NCI-H2107 treated with DMSO at 0.1 percent for 48 hours (cell line): ENCODE measurements around the gene WWTR1.

Experiments
- DNase-seq: peaks from one replicate; lab custom pipeline; 2025; ENCODE audit not compliant: unreplicated experiment; lab: John Stamatoyannopoulos, UW

WWTR1 gene

GRCh38 chr3:149655826-149656574, 1.8 kb downstream of the WWTR1 start:
- DNase-seq, result no peak

DNA sequence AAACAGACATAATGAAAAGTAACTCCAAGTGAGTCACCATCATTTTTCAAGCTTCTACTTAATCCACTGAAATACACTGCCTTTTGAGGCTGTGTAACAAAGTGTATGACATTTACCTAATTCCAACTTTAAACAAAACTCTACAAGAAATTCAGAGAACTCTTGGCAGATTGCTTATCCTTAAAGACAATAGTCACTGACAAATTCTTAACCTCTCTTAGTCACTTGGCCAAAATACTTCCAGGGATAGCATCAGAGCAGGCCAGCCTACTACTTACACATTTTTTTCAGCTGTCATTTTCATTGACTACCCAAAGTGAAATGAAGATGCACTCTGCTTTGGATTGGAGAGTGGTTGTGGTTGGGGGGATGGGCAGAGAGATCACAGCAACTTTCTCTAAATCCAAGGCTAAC, 3.6 kb downstream of the WWTR1 start:
- no peak for DNase-seq

DNA sequence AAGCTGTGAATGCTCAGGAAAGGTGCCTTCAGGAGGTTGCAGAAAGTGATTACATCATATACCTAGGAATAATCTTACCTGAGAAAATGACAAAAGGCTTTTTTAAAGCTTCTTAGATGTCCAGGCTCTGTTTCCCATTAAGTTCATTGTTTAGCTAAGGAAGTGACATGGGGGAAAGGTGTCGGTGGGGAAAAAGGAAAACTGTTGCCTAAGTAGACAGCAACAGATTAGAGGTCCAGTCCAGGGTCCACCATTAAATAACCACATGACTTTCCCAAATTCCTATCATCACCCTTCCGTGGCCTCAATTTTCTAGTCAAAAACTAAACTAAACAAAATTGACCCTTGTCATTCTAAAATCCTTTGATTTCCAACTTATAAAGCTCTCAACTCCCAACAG, 4.3 kb downstream of the WWTR1 start:
- no peak for DNase-seq

DNA sequence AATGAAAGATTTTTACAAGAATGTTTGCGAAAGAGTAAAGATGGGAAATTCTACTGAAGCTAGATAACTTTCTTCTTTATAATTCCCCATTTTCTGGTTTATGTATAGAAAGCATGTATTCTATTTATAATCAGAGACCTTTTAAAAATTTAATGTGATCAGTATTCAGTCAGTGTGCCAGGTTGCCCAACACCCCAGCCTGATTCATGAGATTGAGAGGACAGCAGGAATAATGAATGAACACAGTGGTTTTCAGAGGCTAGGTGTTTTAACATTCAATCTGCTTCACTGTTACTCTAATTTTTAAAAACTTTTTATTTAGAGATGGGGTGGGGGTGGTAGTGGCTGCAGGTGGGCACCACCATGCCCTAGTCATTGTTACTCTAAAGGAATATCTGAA, 4.7 kb downstream of the WWTR1 start:
- DNase-seq, result no peak

DNA sequence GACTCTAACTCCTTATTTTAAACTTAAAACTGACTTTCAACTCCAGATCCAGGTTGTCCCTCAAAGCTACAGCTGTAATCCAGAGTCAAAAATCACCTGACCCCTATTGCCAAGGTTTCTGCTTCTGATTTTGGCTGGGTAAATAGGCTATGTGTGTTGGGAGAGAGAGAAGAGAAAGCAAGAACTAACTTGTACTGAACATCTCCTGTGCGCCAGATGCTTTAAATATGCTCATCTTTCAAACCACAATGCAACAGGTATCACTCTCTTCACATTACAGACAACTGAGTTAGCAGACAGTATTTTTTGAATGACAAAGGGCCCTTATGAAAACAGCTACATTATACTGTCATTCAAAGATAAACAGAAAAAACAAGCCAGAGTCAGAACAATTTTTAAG, 7.0 kb downstream of the WWTR1 start:
- DNase-seq, result no peak

DNA sequence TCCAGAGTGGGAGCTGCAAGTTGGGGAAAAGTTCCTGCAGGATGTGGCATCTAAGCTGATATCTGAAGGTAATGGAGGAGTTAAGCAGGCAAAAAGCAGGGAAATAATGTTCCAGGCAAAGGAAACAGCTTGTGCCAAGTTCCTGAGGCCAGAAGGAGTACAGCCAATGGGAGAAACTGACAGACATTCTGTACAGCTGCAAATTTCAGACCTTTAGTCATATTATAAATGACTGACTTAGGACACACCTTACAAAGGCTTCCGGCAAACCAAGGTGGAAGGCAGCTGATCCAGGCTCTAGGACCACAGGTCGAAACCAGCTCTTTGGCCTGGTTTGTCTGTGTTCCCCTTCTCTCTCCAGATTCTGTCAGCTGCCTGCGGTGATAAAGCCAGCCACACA, 9.3 kb downstream of the WWTR1 start:
- DNase-seq, result no peak

DNA sequence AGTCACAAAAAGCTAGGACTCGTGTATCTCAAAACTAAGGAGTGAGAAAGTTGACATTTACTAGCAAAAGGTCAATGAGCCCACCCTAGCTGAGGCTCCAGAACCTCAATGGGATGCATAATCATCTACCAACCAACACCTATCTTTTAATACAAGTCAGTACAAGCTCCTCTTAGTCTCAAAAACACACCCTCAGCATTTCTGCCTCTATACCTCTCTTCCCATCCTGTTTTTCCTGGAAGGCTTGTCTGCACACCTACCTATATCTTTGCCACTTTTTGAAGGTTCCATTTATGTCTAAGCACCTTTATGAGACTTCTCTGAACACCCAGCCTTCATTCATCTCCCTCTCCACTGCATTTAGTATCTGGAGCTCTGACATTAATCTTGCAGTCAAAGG, 10.0 kb downstream of the WWTR1 start:
- no peak for DNase-seq

DNA sequence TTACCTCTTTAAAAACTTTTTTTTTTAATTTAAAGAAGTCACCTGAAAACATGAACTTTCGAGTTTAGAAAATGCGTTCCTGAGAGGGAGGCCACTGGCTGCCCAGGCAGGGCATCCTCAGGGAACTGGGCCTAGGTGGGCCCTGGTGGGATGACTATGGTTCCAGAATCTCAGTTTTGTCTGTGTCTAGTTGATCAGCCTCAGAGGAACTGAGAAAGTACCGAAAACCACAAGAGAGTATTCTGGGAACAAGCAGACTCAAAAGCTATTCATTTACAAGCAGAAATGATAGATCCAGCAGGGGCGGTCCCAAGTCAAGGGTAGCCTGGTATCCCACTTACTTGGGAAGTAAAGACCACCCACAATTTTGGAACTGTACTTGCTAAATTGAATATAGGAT, 10.5 kb downstream of the WWTR1 start:
- DNase-seq, result no peak

GRCh38 chr3:149646181-149646766, 11.6 kb downstream of the WWTR1 start:
- no peak for DNase-seq

GRCh38 chr3:149643963-149644362, 13.9 kb downstream of the WWTR1 start:
- no peak for DNase-seq

DNA sequence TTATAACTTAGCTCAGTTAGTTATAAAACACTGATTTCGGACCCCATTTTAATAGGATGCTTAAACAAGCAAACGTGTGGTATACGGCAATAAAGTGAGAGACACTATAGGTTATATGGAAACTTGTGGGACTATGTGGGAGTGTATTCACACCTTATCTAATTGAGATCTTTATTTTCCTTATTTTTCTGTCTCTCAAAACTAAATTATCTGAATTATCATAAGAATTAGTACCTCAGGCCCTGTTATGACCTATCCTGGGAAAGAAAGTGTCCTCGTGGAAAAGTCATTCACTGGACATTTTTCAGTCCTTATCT, 14.4 kb downstream of the WWTR1 start:
- DNase-seq, result no peak

- DNase-seq, result no peak
These were observed 16.7 kb downstream of the WWTR1 start for GRCh38 chr3:149640976-149641728.

GRCh38 chr3:149639093-149639486, 18.7 kb downstream of the WWTR1 start:
- no peak for DNase-seq

DNA sequence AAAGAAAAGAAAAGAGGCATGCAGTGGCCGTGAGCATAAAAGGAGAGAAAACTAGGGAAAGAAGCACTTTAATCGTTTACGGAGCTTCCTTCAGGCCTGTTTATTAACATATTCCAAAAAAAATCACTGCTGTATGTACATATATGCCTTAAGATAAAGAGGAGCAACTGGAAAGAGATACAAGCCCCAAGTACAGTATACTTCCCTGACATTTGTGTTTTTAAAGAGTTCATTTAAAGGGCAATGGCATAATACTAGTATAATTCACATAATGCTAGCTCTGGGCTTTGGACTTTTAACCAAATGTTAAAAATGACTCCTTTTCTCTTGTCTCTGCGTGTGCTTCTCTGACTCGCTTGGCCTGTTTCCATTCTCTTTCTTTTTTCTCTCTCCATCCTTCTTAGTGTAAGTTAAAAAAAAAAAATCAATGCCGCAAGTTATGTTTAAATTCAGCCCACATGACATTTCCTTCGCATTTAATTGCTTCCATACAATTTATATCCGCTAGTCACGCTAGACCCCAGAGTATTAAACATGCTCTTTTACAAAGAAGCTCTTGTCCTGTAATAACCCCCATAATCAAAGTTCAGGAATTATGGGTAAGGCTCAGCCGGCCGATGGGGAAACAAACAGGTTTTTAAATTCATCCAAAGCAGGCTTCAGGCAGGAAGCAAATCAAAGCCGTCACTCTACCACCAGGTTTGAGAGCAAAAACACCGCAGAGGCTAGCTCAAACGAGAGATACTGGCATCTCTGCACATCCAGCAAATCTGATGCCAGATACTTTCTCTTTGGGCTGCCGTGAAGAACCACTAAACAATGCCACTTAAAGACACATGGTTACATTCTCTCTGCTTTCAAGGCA, 19.4 kb downstream of the WWTR1 start:
- DNase-seq, result peak; percentile 6

DNA sequence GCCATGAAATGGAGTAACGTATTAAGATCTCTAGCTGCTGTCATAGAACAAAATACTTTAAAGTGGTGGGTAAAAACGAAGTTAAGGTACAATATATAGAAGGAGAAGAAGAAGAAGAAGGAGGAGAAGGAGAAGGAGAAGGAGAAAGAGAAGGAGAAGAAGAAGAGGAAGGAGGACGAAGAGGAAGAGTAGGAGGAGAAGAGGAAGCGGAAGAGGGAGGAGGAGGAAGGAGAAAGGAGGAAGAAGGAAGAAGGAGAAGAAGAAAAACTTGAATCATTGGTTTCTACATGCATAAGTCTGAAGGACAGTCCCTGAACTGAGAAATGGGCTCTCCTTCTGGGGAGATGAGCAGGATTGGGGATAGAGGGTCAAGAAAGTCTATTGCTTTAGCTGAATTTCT, 22.4 kb downstream of the WWTR1 start:
- DNase-seq, result no peak

DNA sequence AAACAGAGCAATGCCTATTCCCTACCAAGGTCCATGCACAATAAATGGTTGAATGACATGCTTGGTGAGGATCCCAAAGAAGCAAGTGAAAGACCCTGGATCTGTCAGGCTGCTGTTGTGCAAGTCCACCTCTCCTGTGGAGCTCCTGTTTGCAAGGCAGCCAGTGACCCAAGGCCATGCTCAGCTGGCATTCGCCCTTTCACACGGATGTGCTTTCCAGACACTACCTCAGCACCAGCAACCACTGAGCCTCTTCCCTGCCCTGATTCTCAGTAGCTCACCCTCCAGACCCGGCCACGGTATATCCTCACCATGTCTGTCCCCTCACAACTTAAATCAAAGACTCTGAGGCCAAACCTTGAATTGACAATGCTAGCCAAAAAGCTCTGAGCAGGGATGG, 23.3 kb downstream of the WWTR1 start:
- no peak for DNase-seq

- no peak for DNase-seq
These were observed 23.8 kb downstream of the WWTR1 start for GRCh38 chr3:149634072-149634471.

DNA sequence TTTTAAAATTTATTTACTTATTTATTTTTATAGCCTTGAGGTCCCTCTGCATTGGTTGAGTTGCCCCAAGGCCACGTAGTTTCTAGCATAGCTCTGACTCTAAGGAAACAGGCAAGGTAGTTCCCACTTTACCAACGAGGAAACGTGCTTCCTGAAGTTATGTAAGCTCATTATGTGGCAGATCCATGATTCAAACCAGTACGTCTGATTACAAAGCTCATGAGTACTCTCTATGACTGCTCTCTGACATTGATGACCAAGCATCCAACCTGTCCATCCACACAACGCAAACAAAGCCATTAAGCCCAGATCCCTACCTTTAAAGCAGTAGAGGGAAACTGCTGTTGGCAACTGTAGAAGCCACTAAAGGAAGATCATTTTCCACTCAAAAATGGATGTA, 25.6 kb downstream of the WWTR1 start:
- no peak for DNase-seq

- no peak for DNase-seq
These were observed 27.0 kb downstream of the WWTR1 start for GRCh38 chr3:149630806-149631205.

GRCh38 chr3:149628957-149629670, 28.7 kb downstream of the WWTR1 start:
- DNase-seq, result no peak

DNA sequence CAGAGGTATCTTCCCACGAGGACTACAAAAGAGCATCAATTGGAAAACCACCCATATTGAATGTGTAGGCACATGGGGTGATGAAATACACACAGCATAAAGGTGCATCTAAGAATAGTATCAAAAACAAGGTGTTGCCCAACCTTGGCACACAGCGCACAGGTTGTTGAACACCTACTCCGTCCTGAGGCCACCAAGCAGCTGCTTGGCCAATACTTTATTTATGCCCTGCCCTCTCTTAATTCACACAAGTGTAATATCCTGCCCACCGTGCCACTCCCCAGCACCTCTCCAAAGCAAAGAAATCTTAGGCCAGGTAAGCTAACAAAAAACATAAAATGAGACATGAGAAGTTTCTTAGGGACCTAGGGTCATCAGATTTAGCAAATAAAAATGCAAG, 31.2 kb downstream of the WWTR1 start:
- no peak for DNase-seq
